Vagina (tissue), 2 donors: ENCODE measurements around the gene IMMP2L. TPM values are rescaled to one million over a fixed set of nuclear protein-coding genes. Genes with fewer than 3 reads are reported as not detected.

Source experiments
- DNase-seq, 2 donors: peaks; one replicate each; pipeline ENCODE4 v3.0.0-alpha.2; 2017; ENCODE audit errors: extremely low spot score in 2 of 2
- H3K27ac ChIP-seq: fragments of 200-600 bp; sonication (generic); one replicate; pipeline ENCODE4 v1.5.1; 2019
- H3K27me3 ChIP-seq: fragments of 200-600 bp; sonication (generic); one replicate; pipeline ENCODE4 v1.5.1; 2019
- H3K36me3 ChIP-seq, 2 donors: fragments of 200-600 bp; sonication (generic); one replicate each; pipeline ENCODE4 v1.5.1; 2017 to 2019
- H3K4me1 ChIP-seq: fragments of 200-600 bp; sonication (generic); one replicate; pipeline ENCODE4 v1.5.1; 2019
- H3K4me3 ChIP-seq, 2 donors: fragments of 200-600 bp; sonication (generic); 1 replicate in 1 of 2; 2 replicates in 1 of 2; pipeline ENCODE4 v1.5.1; 2016 to 2019
- H3K9me3 ChIP-seq: fragments of 200-600 bp; sonication (generic); one replicate; pipeline ENCODE4 v1.5.1; 2019
- POLR2A ChIP-seq, 2 donors: fragments of 450-650 bp; IDR thresholded peaks; one replicate each; pipeline ENCODE4 v1.6.1; 2017; ENCODE audit warnings: antibody characterized with exemption in 2 of 2, mild to moderate bottlenecking in 2 of 2, moderate library complexity in 2 of 2
- POLR2AphosphoS5 ChIP-seq, 2 donors: sonication (generic); formaldehyde crosslinking; IDR thresholded peaks; one replicate each; pipeline ENCODE4 v1.9.0; 2017; ENCODE audit warnings: antibody characterized with exemption in 2 of 2, mild to moderate bottlenecking in 2 of 2, low read depth in 1 of 2; ENCODE audit not compliant: insufficient read depth in 1 of 2
- intact Hi-C: fragments of 100-400 bp; cut with DNase I; formaldehyde crosslinking; loops from one replicate; pipeline ENCODE4 v1.15.1; 2023
- total RNA-seq: library from RNA; depleted of rRNA; stranded (reverse); fragments of >200 nt; gene quantifications from one replicate; pipeline ENCODE4 v1.2.3, GENCODE V29; 2016
- TF ChIP-seq, protein P1 (sequence below), 3 experiments: fragments of 450-650 bp in 2 of 3; fragments of 200-600 bp in 1 of 3; sonication (generic) in 1 of 3; IDR thresholded peaks; one replicate each; pipeline ENCODE4 v1.5.1; 2017 to 2019; ENCODE audit warnings: antibody characterized with exemption in 3 of 3, mild to moderate bottlenecking in 2 of 3, moderate library complexity in 2 of 3

Gene IMMP2L
- total RNA-seq, 1 donor from 2014 or later: 13.3 TPM

DNA sequence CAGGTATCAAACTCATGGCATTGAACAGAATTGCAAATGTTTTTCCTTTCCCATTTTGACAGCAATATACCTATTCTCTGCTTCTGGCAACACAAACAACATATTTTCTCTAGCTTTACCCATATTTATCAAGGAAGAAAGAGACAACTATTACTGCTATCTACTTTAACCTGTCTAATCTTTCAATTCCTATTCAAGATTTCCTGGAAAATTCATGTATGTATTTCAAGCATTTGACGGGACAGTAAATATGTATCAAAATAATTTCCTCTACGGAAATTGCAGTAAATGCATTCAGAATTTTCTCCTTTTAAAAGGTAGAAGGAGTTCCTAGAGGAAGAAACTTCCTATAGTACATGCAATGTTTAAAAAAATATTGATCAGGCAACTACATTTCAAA, 650.7 kb downstream of the IMMP2L start:
- no peak overlapping the region for H3K27ac ChIP-seq
- no peaks in the 10 kb centered on the region for H3K27me3 ChIP-seq
- no peak overlapping the region for H3K4me3 ChIP-seq
- intact Hi-C loops: no loop called here
- TF ChIP-seq POLR2AphosphoS5 (IDR thresholded peaks at IDR 0.05; ENCODE audit: insufficient read depth in 1 of 2, low read depth in 1 of 2) (no peak), POLR2A (IDR thresholded peaks at IDR 0.05) (no peak)
- TF ChIP-seq, protein P1, sequence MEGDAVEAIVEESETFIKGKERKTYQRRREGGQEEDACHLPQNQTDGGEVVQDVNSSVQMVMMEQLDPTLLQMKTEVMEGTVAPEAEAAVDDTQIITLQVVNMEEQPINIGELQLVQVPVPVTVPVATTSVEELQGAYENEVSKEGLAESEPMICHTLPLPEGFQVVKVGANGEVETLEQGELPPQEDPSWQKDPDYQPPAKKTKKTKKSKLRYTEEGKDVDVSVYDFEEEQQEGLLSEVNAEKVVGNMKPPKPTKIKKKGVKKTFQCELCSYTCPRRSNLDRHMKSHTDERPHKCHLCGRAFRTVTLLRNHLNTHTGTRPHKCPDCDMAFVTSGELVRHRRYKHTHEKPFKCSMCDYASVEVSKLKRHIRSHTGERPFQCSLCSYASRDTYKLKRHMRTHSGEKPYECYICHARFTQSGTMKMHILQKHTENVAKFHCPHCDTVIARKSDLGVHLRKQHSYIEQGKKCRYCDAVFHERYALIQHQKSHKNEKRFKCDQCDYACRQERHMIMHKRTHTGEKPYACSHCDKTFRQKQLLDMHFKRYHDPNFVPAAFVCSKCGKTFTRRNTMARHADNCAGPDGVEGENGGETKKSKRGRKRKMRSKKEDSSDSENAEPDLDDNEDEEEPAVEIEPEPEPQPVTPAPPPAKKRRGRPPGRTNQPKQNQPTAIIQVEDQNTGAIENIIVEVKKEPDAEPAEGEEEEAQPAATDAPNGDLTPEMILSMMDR (IDR thresholded peaks at IDR 0.05): no peak
- H3K36me3 ChIP-seq: no peaks in the 10 kb centered on the region
- H3K9me3 ChIP-seq: no peaks in the 10 kb centered on the region
- DNase-seq: no peak
- no peaks in the 10 kb centered on the region for H3K4me1 ChIP-seq

GRCh38 chr7:110909117-110909516, 653.2 kb downstream of the IMMP2L start:
- intact Hi-C loops: no loop called here
- no peak for TF ChIP-seq POLR2AphosphoS5 (IDR thresholded peaks at IDR 0.05; ENCODE audit: insufficient read depth in 1 of 2, low read depth in 1 of 2)
- TF ChIP-seq, protein P1 (IDR thresholded peaks at IDR 0.05): no peak
- no peak for TF ChIP-seq POLR2A (IDR thresholded peaks at IDR 0.05)

DNA sequence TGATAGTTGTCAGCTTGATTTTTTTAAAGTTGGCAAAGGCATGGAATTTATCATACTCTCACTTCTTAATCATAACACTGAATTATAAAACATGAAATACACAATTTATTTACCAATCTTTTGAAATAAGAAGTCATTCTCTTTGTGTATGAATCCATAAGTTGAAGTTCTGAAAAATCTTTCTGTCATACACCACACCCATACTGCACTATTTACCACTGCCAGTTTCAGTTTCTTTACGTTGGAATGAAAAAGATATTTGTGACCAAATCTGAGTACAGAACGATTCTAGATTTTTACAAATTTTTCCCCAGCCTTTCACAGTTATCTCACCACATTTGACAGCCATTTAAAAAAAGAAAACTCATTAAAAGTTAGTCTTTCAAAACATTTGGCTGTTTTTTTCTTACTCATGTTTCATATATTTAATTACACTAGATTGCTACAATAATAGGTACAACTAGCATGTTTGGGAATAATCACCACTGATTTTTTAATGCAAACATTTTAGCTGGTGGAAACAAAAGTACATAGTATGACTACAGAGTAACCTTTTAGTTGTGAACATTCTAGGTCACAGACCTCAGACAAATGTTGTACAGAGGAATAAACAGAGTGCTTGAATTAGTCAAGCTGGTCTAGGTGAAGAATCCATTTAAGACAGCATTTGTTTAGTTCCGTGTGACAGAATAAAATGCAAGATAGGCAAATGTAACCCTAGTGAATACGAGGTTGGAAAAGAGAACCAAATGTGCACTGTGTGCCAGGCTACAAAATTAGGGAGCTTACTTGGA, 656.3 kb downstream of the IMMP2L start:
- intact Hi-C loops: no loop called here
- Histone ChIP-seq H3K4me3 (no peak overlapping the region), H3K36me3 (no peaks in the 10 kb centered on the region), H3K27me3 (no peaks in the 10 kb centered on the region), H3K9me3 (no peaks in the 10 kb centered on the region), H3K4me1 (no peaks in the 10 kb centered on the region), H3K27ac (no peak overlapping the region)
- no peak for DNase-seq
- no peak for TF ChIP-seq POLR2AphosphoS5 (IDR thresholded peaks at IDR 0.05; ENCODE audit: insufficient read depth in 1 of 2, low read depth in 1 of 2)

More at GRCh38 chr7:110909117-110909516, 653.2 kb downstream of the IMMP2L start:
- no peaks in the 10 kb centered on the region for H3K36me3 ChIP-seq
- H3K27ac ChIP-seq: no peak overlapping the region
- no peak for DNase-seq
- no peak overlapping the region for H3K4me3 ChIP-seq
- no peaks in the 10 kb centered on the region for H3K4me1 ChIP-seq
- no peaks in the 10 kb centered on the region for H3K9me3 ChIP-seq
- H3K27me3 ChIP-seq: no peaks in the 10 kb centered on the region

DNA sequence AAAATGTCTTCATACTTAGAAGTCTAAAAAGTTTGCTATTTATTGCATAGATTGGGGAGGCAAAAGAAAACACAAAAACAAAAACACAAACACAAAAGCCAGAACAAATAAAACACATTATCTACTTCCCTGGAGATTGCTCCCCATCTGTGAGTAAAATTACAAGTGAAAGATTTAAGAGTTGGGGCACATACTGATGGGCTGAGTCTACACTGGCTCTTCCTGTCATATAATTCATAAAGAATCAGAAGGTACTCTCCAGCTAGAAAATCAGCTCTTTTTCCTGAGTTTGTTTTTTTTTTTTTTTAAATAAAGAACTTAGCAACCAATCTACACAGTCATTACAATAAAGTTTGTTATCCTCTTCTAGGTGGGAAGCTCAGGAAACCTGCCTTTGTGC, 663.8 kb downstream of the IMMP2L start:
- intact Hi-C loops: no loop called here
- Histone ChIP-seq H3K4me3 (no peak overlapping the region), H3K27ac (no peak overlapping the region), H3K4me1 (no peaks in the 10 kb centered on the region), H3K27me3 (no peaks in the 10 kb centered on the region), H3K36me3 (no peaks in the 10 kb centered on the region), H3K9me3 (no peaks in the 10 kb centered on the region)
- DNase-seq: no peak
- TF ChIP-seq POLR2AphosphoS5 (IDR thresholded peaks at IDR 0.05; ENCODE audit: insufficient read depth in 1 of 2, low read depth in 1 of 2) (no peak), POLR2A (IDR thresholded peaks at IDR 0.05) (no peak)
- TF ChIP-seq, protein P1 (IDR thresholded peaks at IDR 0.05): no peak

GRCh38 chr7:110897538-110897937, 664.8 kb downstream of the IMMP2L start:
- no peaks in the 10 kb centered on the region for H3K27me3 ChIP-seq
- H3K4me3 ChIP-seq: no peak overlapping the region
- no peaks in the 10 kb centered on the region for H3K36me3 ChIP-seq
- no peak for DNase-seq
- intact Hi-C loops: no loop called here
- H3K4me1 ChIP-seq: no peaks in the 10 kb centered on the region
- TF ChIP-seq POLR2AphosphoS5 (IDR thresholded peaks at IDR 0.05; ENCODE audit: insufficient read depth in 1 of 2, low read depth in 1 of 2): no peak
- TF ChIP-seq POLR2A (IDR thresholded peaks at IDR 0.05): no peak
- TF ChIP-seq, protein P1 (IDR thresholded peaks at IDR 0.05): no peak
- H3K27ac ChIP-seq: no peak overlapping the region
- H3K9me3 ChIP-seq: no peaks in the 10 kb centered on the region
